IMR-90 (cell line): ENCODE results near the gene PDCD11.

ENCODE experiments used
- BHLHE40 ChIP-seq: fragments of 150-350 bp; IDR thresholded peaks from 2 replicates; pipeline ENCODE4 v1.6.1; 2016; ENCODE audit warnings: mild to moderate bottlenecking, low read depth, low read length
- CTCF ChIP-seq: conservative IDR thresholded peaks from 2 replicates; pipeline ENCODE4 v1.5.1; 2012; ENCODE audit warnings: mild to moderate bottlenecking, low read depth, low read length, improper control_type of control experiment

- TF ChIP-seq CTCF, result no peak
- TF ChIP-seq BHLHE40, result no peak
Observed at GRCh38 chr10:103467406-103467805, 71.0 kb downstream of the PDCD11 start.
